Measurements from ENCODE around the gene MTOR.
A peak's percentile ranks its signal among the peaks of the same experiment; 100 is the strongest.
"Not testable (repeated sequence)": the region's sequence is repeated elsewhere in the genome, so short reads cannot be mapped to it uniquely, and the experiment has no call there.

MTOR gene

GRCh38 chr1:11262171-11263049, at the start of gene MTOR:
TSS of gene MTOR (minus strand) at chr1:11262551. CDS start at chr1:11259409, 3,142 bp downstream.
- H3K4me3 ChIP-seq (ENCODE audit: low read depth, low read length) = peak within 1 kb of the TSS; percentile 82
- TF ChIP-seq CTCF (IDR thresholded peaks at IDR 0.05; ENCODE audit: borderline replicate concordance, insufficient read depth, low read depth, low read length) = peak; percentile 15; the same call in 1 of the 2 replicates

GRCh38 chr1:11309385-11309784, 47.0 kb upstream of the MTOR start:
- no peak overlapping the region for H3K4me3 ChIP-seq (ENCODE audit: low read depth, low read length)
- TF ChIP-seq CTCF (IDR thresholded peaks at IDR 0.05; ENCODE audit: borderline replicate concordance, insufficient read depth, low read depth, low read length) = no peak

- no peak for TF ChIP-seq CTCF (IDR thresholded peaks at IDR 0.05; ENCODE audit: borderline replicate concordance, insufficient read depth, low read depth, low read length)
- no peak overlapping the region for H3K4me3 ChIP-seq (ENCODE audit: low read depth, low read length)
Observed at GRCh38 chr1:11308699-11309224, 46.4 kb upstream of the MTOR start.

GRCh38 chr1:11307852-11308251, 45.5 kb upstream of the MTOR start:
- H3K4me3 ChIP-seq (ENCODE audit: low read depth, low read length) = no peak overlapping the region
- TF ChIP-seq CTCF (IDR thresholded peaks at IDR 0.05; ENCODE audit: borderline replicate concordance, insufficient read depth, low read depth, low read length) = no peak

GRCh38 chr1:11305516-11305915, 43.2 kb upstream of the MTOR start:
- not testable (repeated sequence) for H3K4me3 ChIP-seq (ENCODE audit: low read depth, low read length)

- no peak overlapping the region for H3K4me3 ChIP-seq (ENCODE audit: low read depth, low read length)
- TF ChIP-seq CTCF (IDR thresholded peaks at IDR 0.05; ENCODE audit: borderline replicate concordance, insufficient read depth, low read depth, low read length) = no peak
Observed at GRCh38 chr1:11302366-11302765, 40.0 kb upstream of the MTOR start.

GRCh38 chr1:11301601-11302000, 39.2 kb upstream of the MTOR start:
- no peak for TF ChIP-seq CTCF (IDR thresholded peaks at IDR 0.05; ENCODE audit: borderline replicate concordance, insufficient read depth, low read depth, low read length)
- H3K4me3 ChIP-seq (ENCODE audit: low read depth, low read length) = no peak overlapping the region
